GM21528 (cell line): ENCODE results near the gene OR8K5.
"Not testable (repeated sequence)": the region's sequence is repeated elsewhere in the genome, so short reads cannot be mapped to it uniquely, and the experiment has no call there.

Experiments
- ATAC-seq: cut with Tn5 transposase; IDR thresholded peaks from one replicate; pipeline ENCODE4 v1.9.1; 2021; ENCODE audit warnings: mild to moderate bottlenecking, moderate library complexity; ENCODE audit not compliant: unreplicated experiment, low FRiP score

The OR8K5 gene

DNA sequence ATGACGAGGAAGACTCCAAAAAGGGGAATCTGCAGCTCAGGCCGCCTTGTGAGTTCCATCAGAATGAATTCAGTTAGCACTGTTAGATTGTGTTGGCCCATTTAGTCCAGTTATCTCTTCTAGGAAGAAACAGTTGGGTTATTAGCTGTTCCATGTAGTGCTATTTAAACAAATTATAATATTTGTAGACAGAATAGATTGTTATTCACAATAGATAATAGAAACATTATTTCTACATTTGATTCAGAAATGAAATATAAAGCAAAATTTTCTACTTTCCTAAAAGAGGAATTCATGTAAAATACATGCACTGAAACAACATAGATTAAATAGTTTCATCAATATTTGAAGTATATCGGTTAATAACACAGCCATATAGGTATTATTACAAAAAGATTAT lies at the start of gene OR8K5:
Gene OR8K5 (minus strand): TSS at position 101 of the 400 bp plus-strand sequence. CDS start 0 bp downstream, at position 101.
- ATAC-seq = no peak

DNA sequence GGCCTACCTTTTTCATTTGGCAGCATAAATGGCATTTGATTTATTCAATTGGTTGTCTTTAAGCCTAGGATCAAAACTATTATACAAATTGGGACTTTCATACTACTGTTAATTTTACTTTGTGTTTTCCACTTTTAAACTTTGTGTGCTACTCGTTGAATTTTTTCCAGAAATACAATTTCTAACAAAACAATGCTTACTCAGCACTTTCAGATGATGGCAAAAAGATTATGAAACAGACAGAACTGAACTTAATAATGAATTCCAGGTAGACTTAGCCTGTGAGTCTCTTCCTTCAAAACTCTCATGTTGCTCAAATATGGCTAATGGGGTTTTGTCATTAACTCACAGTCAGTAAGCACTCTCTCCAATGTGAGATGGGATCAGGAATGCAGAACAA lies 47.7 kb upstream of the OR8K5 start:
- ATAC-seq = no peak

DNA sequence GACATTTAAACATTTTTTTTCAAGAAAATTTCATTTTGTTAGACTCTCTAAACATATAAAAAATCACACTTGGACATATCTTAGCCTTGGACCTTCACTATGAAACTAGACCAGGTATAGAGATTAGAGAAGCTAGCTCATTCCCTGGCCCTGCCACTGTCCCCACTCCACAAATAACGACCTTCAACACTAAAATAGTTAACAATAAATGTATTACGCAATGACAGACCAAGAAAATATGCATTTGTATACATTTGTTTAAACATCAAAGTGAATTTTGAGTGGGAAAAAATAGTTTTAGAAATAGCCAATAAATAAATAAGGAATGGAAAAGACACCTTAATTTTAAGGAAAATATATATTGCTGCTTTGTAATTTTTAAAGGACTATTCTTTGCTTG lies 37.2 kb upstream of the OR8K5 start:
- ATAC-seq = no peak

GRCh38 chr11:56196705-56197104 lies 36.6 kb upstream of the OR8K5 start:
- ATAC-seq = no peak

DNA sequence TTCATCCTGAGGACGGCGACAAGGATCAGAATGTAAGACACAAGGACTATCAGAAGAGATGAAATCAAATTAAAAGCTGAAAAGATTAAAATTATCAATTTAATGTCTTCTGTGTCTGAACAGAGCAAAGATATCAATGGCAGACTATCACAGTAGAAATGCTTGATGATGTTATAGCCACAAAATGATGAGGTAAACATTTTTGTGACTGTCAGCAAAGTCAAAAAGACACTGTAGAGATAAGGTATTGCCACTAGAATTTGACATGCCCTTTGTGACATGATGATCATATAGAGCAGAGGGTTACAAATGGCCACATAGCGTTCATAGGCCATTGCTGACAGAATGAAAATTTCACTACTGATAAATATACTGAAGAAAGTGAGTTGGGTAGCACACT lies 28.5 kb upstream of the OR8K5 start:
- no peak for ATAC-seq

DNA sequence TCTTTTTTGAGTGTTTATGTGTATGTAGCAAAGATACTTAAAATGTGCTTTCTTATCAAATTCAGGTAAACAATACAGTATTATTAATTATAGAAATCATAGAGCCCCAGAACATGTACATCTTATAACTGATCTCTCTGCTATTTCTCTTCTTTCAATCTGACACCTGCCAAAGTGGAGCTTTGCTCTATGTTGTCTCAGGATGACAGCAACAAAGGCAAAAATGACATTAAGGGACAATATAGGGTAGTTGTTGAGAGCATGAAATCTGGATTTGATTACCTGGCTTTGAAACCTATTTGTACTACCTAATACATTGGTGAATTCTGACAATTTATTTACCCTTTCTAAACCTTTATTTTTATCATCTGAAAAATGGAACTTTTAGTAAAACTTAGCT lies 23.3 kb upstream of the OR8K5 start:
- no peak for ATAC-seq

DNA sequence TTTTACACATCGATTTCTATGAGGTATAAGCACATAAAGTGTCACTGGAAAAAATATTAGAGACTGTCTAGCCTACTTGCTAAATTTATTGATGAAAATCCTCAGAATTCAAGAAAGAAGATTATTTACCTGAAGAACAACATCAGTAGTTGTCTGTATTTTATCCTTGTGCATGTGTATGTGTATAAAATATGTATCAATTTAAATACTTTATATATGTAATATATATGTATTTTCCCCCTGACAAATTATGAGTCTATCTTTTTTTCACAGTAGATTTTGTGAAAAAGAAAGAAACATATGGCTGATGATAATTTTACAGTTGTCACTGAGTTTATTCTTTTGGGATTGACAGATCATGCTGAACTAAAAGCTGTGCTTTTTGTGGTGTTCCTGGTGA lies 16.2 kb upstream of the OR8K5 start, which contains the start of gene OR5J2:
Gene OR5J2 (plus strand): TSS at position 301 of the 400 bp plus-strand sequence. CDS start 0 bp downstream, at position 301.
- ATAC-seq = no peak

- no peak for ATAC-seq
Observed at GRCh38 chr11:56172256-56172830, 12.2 kb upstream of the OR8K5 start.

DNA sequence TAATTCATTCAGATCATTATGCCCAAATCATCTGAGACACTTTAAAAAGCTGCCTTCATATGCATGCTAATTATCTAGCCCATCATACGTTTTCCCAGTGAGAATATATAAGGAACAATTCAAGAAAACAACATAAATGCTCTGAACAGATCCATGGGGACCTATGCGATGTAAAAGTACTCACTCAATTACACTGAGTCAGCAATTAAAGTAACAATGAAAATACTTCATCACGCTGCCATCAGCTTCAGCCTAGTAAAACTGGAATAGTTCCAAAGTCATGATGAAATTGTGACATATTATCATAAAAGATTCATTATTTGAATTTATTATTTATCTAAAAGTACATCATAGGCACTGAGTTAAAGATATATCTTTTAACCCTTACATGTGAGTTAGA lies 3.7 kb upstream of the OR8K5 start:
- ATAC-seq = no peak

- ATAC-seq = no peak
Observed at GRCh38 chr11:56152333-56152732, 7.8 kb downstream of the OR8K5 start.

GRCh38 chr11:56151376-56151775 lies 8.7 kb downstream of the OR8K5 start:
- ATAC-seq = no peak

- not testable (repeated sequence) for ATAC-seq
Observed at GRCh38 chr11:56143681-56144080, 16.4 kb downstream of the OR8K5 start.

DNA sequence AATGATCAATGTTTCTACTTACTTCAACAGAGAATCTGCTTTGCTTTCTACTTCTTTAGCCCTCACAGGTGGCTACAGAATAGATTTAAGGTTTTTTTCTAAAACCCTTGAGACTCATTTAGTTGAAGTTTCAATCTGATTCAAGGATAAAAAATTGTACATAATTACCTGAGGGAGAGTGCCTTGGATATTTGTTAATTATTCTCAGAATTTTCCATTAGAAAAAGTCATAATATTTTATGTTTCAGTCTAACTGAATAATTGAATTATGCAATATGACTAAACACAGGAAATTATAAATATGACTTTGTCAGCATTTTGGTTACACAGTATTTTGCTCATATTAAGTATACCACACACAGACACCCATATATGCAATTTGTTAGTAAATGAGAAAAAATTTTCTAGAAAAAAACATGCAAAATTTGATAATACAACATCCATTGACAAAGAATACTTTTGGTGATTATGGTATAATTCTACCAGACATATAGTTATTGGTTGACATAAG lies 19.9 kb downstream of the OR8K5 start, which contains the start of gene OR8J3:
Gene OR8J3 (minus strand): TSS at position 51 of the 511 bp plus-strand sequence. CDS start 2,483 bp downstream, outside the sequence.
- no peak for ATAC-seq

- ATAC-seq = no peak
Observed at GRCh38 chr11:56122073-56122472, 38.0 kb downstream of the OR8K5 start, which contains the start of gene OR8H3. Gene OR8H3, plus strand, starts transcription at chr11:56122373. Its CDS starts 0 bp downstream, at chr11:56122373.
